ENCODE results near the gene MCM10. TPM values are rescaled to one million over a fixed set of nuclear protein-coding genes. Genes with fewer than 3 reads are reported as not detected.
A peak's percentile ranks its signal among the peaks of the same experiment; 100 is the strongest.

Gene MCM10
- total and polyA plus RNA-seq, 2 of the 4 experiments (the other 2 are of a cell fraction), result 5.4 to 11.8 TPM

DNA sequence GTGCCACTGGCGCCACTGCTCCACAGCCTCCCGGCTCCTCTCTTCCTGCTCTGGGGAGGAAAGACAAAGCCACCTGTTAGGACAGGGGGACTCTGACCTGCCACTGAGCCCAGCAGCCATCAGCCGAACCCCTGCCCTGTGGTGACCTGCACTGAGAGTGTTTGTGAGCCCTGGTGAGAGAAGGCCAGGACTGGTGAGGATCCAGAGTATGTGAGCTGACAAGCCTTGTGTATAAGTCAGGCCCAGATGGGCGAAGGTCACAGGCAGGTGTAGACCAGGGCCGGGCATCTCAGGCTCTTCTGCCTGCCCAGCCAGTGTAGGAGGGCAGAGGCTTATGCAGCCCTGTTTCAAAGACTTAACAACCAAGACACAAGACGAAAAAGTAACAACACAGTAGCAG lies 60.8 kb downstream of the MCM10 start:
- Histone ChIP-seq H3K14ac (replicated peaks; ENCODE audit: low read depth, low read length) (no peak overlapping the region), H2AK5ac (ENCODE audit: low read depth, low read length) (no peak overlapping the region), H3K9ac (ENCODE audit: low read depth, low read length) (no peak overlapping the region), H2BK120ac (ENCODE audit: low read depth, low read length) (no peak overlapping the region), H2AK9ac (replicated peaks; ENCODE audit: low read depth, low read length, poor library complexity) (no peak overlapping the region), H2BK20ac (ENCODE audit: low read depth, low read length) (no peak overlapping the region), H3K4me3 (ENCODE audit: insufficient read depth, low read depth, low read length) (no peak overlapping the region), H2BK5ac (ENCODE audit: low read depth, low read length, poor library complexity, severe bottlenecking) (no peak overlapping the region), H3K27ac (ENCODE audit: insufficient read depth, low read length) (no peak overlapping the region), H2AFZ (replicated peaks; ENCODE audit: low read length, poor library complexity) (peak overlapping the region; percentile 15), H4K20me1 (ENCODE audit: insufficient read depth, low read length) (no peaks in the 10 kb centered on the region), H2BK15ac (ENCODE audit: low read depth, low read length) (no peak overlapping the region), H3K9me3 (ENCODE audit: control insufficient read depth, insufficient read depth, low read length) (no peaks in the 10 kb centered on the region), H3K4ac (ENCODE audit: low read depth, low read length) (no peak overlapping the region), H3K4me2 (ENCODE audit: low read depth, low read length) (no peak overlapping the region), H4K5ac (ENCODE audit: low read depth, low read length) (no peak overlapping the region), H4K8ac (ENCODE audit: low read depth in 2 of 2, low read length in 2 of 2) (no peak overlapping the region), H3K23ac (ENCODE audit: low read depth, low read length) (no peak overlapping the region), H4K91ac (ENCODE audit: insufficient read depth, low read depth, low read length) (no peak overlapping the region), H3K18ac (ENCODE audit: low read depth, low read length) (no peak overlapping the region), H3K4me1 (ENCODE audit: control insufficient read depth, insufficient read depth, low read length) (no peaks in the 10 kb centered on the region), H3K36me3 (ENCODE audit: control insufficient read depth, insufficient read depth, low read length) (no peaks in the 10 kb centered on the region), H3K9me1 (ENCODE audit: insufficient read depth, low read length) (no peaks in the 10 kb centered on the region), H3K56ac (ENCODE audit: extremely low read depth, insufficient read depth, low read length) (no peak overlapping the region), H3K79me1 (ENCODE audit: low read depth in 1 of 2, low read length in 2 of 2) (no peaks in the 10 kb centered on the region), H3K27me3 (ENCODE audit: control insufficient read depth, insufficient read depth, low read length) (no peaks in the 10 kb centered on the region; the same call in 1 of the 2 replicates)
- TF ChIP-seq CEBPB (IDR thresholded peaks at IDR 0.05; ENCODE audit: low read depth, low read length) (no peak), BHLHE40 (IDR thresholded peaks at IDR 0.05; ENCODE audit: low read depth, low read length) (no peak), FOS (IDR thresholded peaks at IDR 0.05; ENCODE audit: low read depth, low read length) (no peak), CHD1 (IDR thresholded peaks at IDR 0.05; ENCODE audit: low read depth, low read length) (no peak), SMC3 (IDR thresholded peaks at IDR 0.05; ENCODE audit: low read depth, low read length) (no peak)
- DNase-seq (no peak), ATAC-seq (ENCODE audit: low read depth) (no peak)
- dilution Hi-C loops (cut with HindIII; ENCODE audit: low sequenced_read_pairs, unreplicated experiment) (no loop called here), in situ Hi-C loops (cut with MboI; ENCODE audit: low sequenced_read_pairs) (no loop called here), intact Hi-C loops (cut with micrococcal nuclease) (no loop called here)
- ChIA-PET CTCF (no interaction called here), POLR2A (ENCODE audit: unreplicated experiment) (no interaction called here)
- BruUV-seq (replicated peaks), result no TSS peak
- 40% methylated on average over 1 of the region's 6 CpGs; no CpG with 5 or more reads in 1 of the 2 experiments for WGBS, 2 experiments (ENCODE audit: extremely low coverage in 2 of 2, insufficient read length in 1 of 2)

Measured in IMR-90 (cell line).